Smooth muscle cell (in vitro differentiated cells): ENCODE results near the gene TBX19. TPM values are rescaled to one million over a fixed set of nuclear protein-coding genes. Genes with fewer than 3 reads are reported as not detected.

Source experiments
- DNase-seq: peaks from one replicate; lab custom pipeline; 2025; ENCODE audit not compliant: unreplicated experiment; lab: John Stamatoyannopoulos, UW
- H2AFZ ChIP-seq: fragments of 200-600 bp; sonication (generic); 2 replicates; pipeline ENCODE4 v1.6.0; 2016; ENCODE audit warnings: antibody characterized with exemption, low read depth, mild to moderate bottlenecking
- H3F3A ChIP-seq: fragments of 200-600 bp; sonication (generic); 2 replicates; pipeline ENCODE4 v1.6.0; 2017; ENCODE audit warnings: antibody characterized with exemption, low read depth
- H3K27ac ChIP-seq: fragments of 200-600 bp; sonication (generic); 2 replicates; pipeline ENCODE4 v1.5.1; 2016; ENCODE audit warnings: low read depth, mild to moderate bottlenecking
- H3K27me3 ChIP-seq: fragments of 200-600 bp; sonication (generic); 2 replicates; pipeline ENCODE4 v1.6.1; 2016; ENCODE audit warnings: low read depth, mild to moderate bottlenecking
- H3K36me3 ChIP-seq: fragments of 200-600 bp; sonication (generic); 2 replicates; pipeline ENCODE4 v1.5.1; 2016; ENCODE audit warnings: low read depth
- H3K4me1 ChIP-seq: fragments of 200-600 bp; sonication (generic); 2 replicates; pipeline ENCODE4 v1.5.1; 2016; ENCODE audit warnings: low read depth
- H3K4me2 ChIP-seq: fragments of 200-600 bp; sonication (generic); 2 replicates; pipeline ENCODE4 v1.6.0; 2016; ENCODE audit warnings: mild to moderate bottlenecking
- H3K4me3 ChIP-seq: fragments of 200-600 bp; sonication (generic); 2 replicates; pipeline ENCODE4 v1.5.1; 2016; ENCODE audit warnings: mild to moderate bottlenecking
- H3K79me2 ChIP-seq: fragments of 200-600 bp; sonication (generic); 2 replicates; pipeline ENCODE4 v1.6.0; 2016; ENCODE audit warnings: low read depth, mild to moderate bottlenecking
- H3K9ac ChIP-seq: fragments of 200-600 bp; sonication (generic); 2 replicates; pipeline ENCODE4 v1.6.0; 2016; ENCODE audit warnings: low read depth
- H3K9me3 ChIP-seq: fragments of 200-600 bp; sonication (generic); replicated peaks from 2 replicates; pipeline ENCODE4 v1.5.1; 2016; ENCODE audit warnings: low read depth
- H4K20me1 ChIP-seq: fragments of 200-600 bp; sonication (generic); 2 replicates; pipeline ENCODE4 v1.6.0; 2016; ENCODE audit warnings: low read depth
- CTCF ChIP-seq: fragments of 200-600 bp; sonication (generic); IDR thresholded peaks from 2 replicates; pipeline ENCODE4 v1.5.1; 2017; ENCODE audit warnings: borderline replicate concordance, mild to moderate bottlenecking, antibody characterized with exemption; ENCODE audit not compliant: insufficient read depth, poor library complexity, severe bottlenecking
- WGBS: methylation state at CpG from one replicate; pipeline ENCODE4 v1.1.7; 2016; ENCODE audit warnings: low lambda C conversion rate; 5-methylcytosine and 5-hydroxymethylcytosine counted together
- polyA plus RNA-seq: library from polyadenylated mRNA; unstranded; fragments of >200 nt; fragmentation: Nextera tagmentation; extraction: Ambion mirVana; gene quantifications from 2 replicates; pipeline ENCODE4 v1.2.1, GENCODE V29; 2016
- total RNA-seq: library from RNA; depleted of rRNA; stranded (reverse); fragments of >200 nt; gene quantifications from 2 replicates; pipeline ENCODE4 v1.2.3, GENCODE V29; 2014

TBX19 gene
- total and polyA plus RNA-seq, 2 experiments from 2014 or later, result 0.47 to 3.9 TPM

DNA sequence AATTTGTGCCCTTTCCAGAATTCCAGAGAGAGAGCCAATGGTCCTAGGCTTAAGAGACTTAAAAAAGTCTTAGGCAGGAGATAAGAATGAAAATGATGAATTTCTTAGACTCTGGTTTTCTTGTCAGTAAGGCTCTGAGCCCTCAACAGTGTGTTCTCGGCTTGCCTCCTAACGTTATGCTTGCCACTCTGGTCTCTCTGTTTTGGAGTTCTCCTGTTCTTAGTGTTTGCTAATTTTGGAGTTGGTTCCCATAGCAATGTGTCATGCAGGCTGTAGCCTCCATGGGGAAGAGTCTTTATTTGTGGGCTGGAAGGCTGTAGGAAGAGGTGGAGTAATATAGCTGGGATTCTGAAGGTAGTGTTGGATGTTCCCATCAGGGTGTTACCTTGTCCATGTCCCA lies 19.9 kb downstream of the TBX19 start:
- H3K4me1 ChIP-seq, result no peaks in the 10 kb centered on the region
- WGBS, result 36% methylated on average over 2 of the region's 2 CpGs
- no peaks in the 10 kb centered on the region for H3K79me2 ChIP-seq
- H2AFZ ChIP-seq, result no peak overlapping the region
- H3K9me3 ChIP-seq, result no peaks in the 10 kb centered on the region
- no peak overlapping the region for H3K27ac ChIP-seq
- H3K27me3 ChIP-seq, result no peaks in the 10 kb centered on the region
- no peak for DNase-seq
- peaks cover 6% of the 10 kb centered on the region for H3F3A ChIP-seq
- H4K20me1 ChIP-seq, result no peaks in the 10 kb centered on the region
- TF ChIP-seq CTCF, result no peak
- H3K4me2 ChIP-seq, result no peak overlapping the region
- no peak overlapping the region for H3K9ac ChIP-seq
- H3K4me3 ChIP-seq, result no peak overlapping the region
- no peaks in the 10 kb centered on the region for H3K36me3 ChIP-seq

- TF ChIP-seq CTCF, result no peak
- H3F3A ChIP-seq, result peaks cover 6% of the 10 kb centered on the region
- H4K20me1 ChIP-seq, result no peaks in the 10 kb centered on the region
- H3K4me1 ChIP-seq, result no peaks in the 10 kb centered on the region
- DNase-seq, result no peak
- no peaks in the 10 kb centered on the region for H3K36me3 ChIP-seq
- H3K4me3 ChIP-seq, result no peak overlapping the region
- H3K27ac ChIP-seq, result no peak overlapping the region
- H3K27me3 ChIP-seq, result no peaks in the 10 kb centered on the region
- no peaks in the 10 kb centered on the region for H3K79me2 ChIP-seq
- H2AFZ ChIP-seq, result no peak overlapping the region
- H3K9ac ChIP-seq, result no peak overlapping the region
- 40% methylated on average over 3 of the region's 3 CpGs for WGBS
- H3K9me3 ChIP-seq, result no peaks in the 10 kb centered on the region
- H3K4me2 ChIP-seq, result no peak overlapping the region
Observed at GRCh38 chr1:168301664-168302320, 21.1 kb downstream of the TBX19 start.

GRCh38 chr1:168303716-168304540 lies 23.3 kb downstream of the TBX19 start:
- Histone ChIP-seq H3K4me3 (no peak overlapping the region), H3K4me2 (no peak overlapping the region), H3K36me3 (no peaks in the 10 kb centered on the region), H2AFZ (no peak overlapping the region), H3K4me1 (no peaks in the 10 kb centered on the region), H3K9me3 (no peaks in the 10 kb centered on the region), H3K9ac (no peak overlapping the region), H4K20me1 (no peaks in the 10 kb centered on the region), H3K79me2 (no peaks in the 10 kb centered on the region), H3F3A (no peaks in the 10 kb centered on the region), H3K27me3 (no peaks in the 10 kb centered on the region), H3K27ac (no peak overlapping the region)
- DNase-seq, result no peak
- TF ChIP-seq CTCF, result no peak
- 79% methylated on average over 7 of the region's 7 CpGs for WGBS
